Neuronal stem cell (in vitro differentiated cells): ENCODE data around the gene CPLANE2.
"Not testable (repeated sequence)": the region's sequence is repeated elsewhere in the genome, so short reads cannot be mapped to it uniquely, and the experiment has no call there.

ENCODE experiments used
- DNase-seq: peaks from one replicate; pipeline ENCODE4 v3.0.0-alpha.2; 2013; ENCODE audit warnings: low spot score
- H2AFZ ChIP-seq: one replicate; pipeline ENCODE4 v1.6.1; 2013; ENCODE audit warnings: mild to moderate bottlenecking, low read length, inconsistent platforms
- H2AK5ac ChIP-seq: 2 replicates; pipeline ENCODE4 v1.6.1; 2013; ENCODE audit warnings: low read depth, mild to moderate bottlenecking, inconsistent platforms, low read length, moderate library complexity, mixed read lengths
- H2BK120ac ChIP-seq: 2 replicates; pipeline ENCODE4 v1.6.1; 2013; ENCODE audit warnings: low read depth, mild to moderate bottlenecking, inconsistent platforms, low read length, moderate library complexity, mixed read lengths
- H2BK12ac ChIP-seq: one replicate; pipeline ENCODE4 v1.6.1; 2013; ENCODE audit warnings: low read length, inconsistent platforms
- H2BK15ac ChIP-seq: 2 replicates; pipeline ENCODE4 v1.6.1; 2013; ENCODE audit warnings: mild to moderate bottlenecking, low read length, inconsistent platforms, mixed read lengths
- H2BK5ac ChIP-seq: one replicate; pipeline ENCODE4 v1.6.1; 2013; ENCODE audit warnings: inconsistent platforms, mild to moderate bottlenecking, low read length, moderate library complexity
- H3K14ac ChIP-seq: one replicate; pipeline ENCODE4 v1.6.1; 2013; ENCODE audit warnings: low read length, inconsistent platforms
- H3K18ac ChIP-seq: 2 replicates; pipeline ENCODE4 v1.6.1; 2013; ENCODE audit warnings: low read length, inconsistent platforms
- H3K23ac ChIP-seq: 2 replicates; pipeline ENCODE4 v1.6.1; 2013; ENCODE audit warnings: low read depth, mild to moderate bottlenecking, mixed read lengths, low read length, inconsistent platforms; ENCODE audit not compliant: poor library complexity
- H3K27ac ChIP-seq: replicated peaks from 3 replicates; pipeline ENCODE4 v1.5.1; 2013; ENCODE audit warnings: low read length, inconsistent platforms
- H3K27me3 ChIP-seq, 3 experiments: 2 replicates each; pipeline ENCODE4 v1.6.1; 2013; ENCODE audit warnings: low read length in 3 of 3, mild to moderate bottlenecking in 2 of 3, inconsistent platforms in 1 of 3, low read depth in 1 of 3, mixed read lengths in 1 of 3, moderate library complexity in 1 of 3; ENCODE audit not compliant: control insufficient read depth in 3 of 3, insufficient read depth in 3 of 3
- H3K36me3 ChIP-seq, 2 donors: replicated peaks in 1 of 2; 2 replicates each; pipeline ENCODE4 v1.6.1; 2013; ENCODE audit warnings: low read length in 2 of 2; ENCODE audit not compliant: control insufficient read depth in 2 of 2, insufficient read depth in 2 of 2
- H3K4ac ChIP-seq: 2 replicates; pipeline ENCODE4 v1.6.1; 2013; ENCODE audit warnings: inconsistent platforms, mild to moderate bottlenecking, low read length, moderate library complexity
- H3K4me1 ChIP-seq, 2 donors: 1 replicate in 1 of 2; 2 replicates in 1 of 2; pipeline ENCODE4 v1.6.1; 2013; ENCODE audit warnings: low read length in 2 of 2, low read depth in 1 of 2; ENCODE audit not compliant: control insufficient read depth in 2 of 2, insufficient read depth in 1 of 2
- H3K4me2 ChIP-seq: one replicate; pipeline ENCODE4 v1.6.1; 2013; ENCODE audit warnings: mild to moderate bottlenecking, low read length, inconsistent platforms; ENCODE audit not compliant: insufficient read depth, poor library complexity, severe bottlenecking
- H3K4me3 ChIP-seq, 2 donors: 2 replicates each; pipeline ENCODE4 v1.5.1; 2013; ENCODE audit warnings: low read length in 2 of 2, mild to moderate bottlenecking in 2 of 2, inconsistent platforms in 1 of 2, moderate library complexity in 1 of 2
- H3K79me1 ChIP-seq: one replicate; pipeline ENCODE4 v1.6.1; 2013; ENCODE audit warnings: low read depth, mild to moderate bottlenecking, inconsistent platforms, low read length, moderate library complexity
- H3K9ac ChIP-seq: one replicate; pipeline ENCODE4 v1.6.1; 2013; ENCODE audit warnings: mild to moderate bottlenecking, low read depth, low read length, inconsistent platforms; ENCODE audit not compliant: poor library complexity
- H3K9me3 ChIP-seq, 2 donors: replicated peaks in 1 of 2; 2 replicates each; pipeline versions ENCODE3 to v1.6.1; 2013; ENCODE audit warnings: low read length in 2 of 2, mild to moderate bottlenecking in 2 of 2, inconsistent platforms in 1 of 2, low read depth in 1 of 2, mixed read lengths in 1 of 2, moderate library complexity in 1 of 2; ENCODE audit not compliant: control insufficient read depth in 2 of 2, insufficient read depth in 1 of 2
- H4K8ac ChIP-seq: one replicate; pipeline ENCODE4 v1.6.1; 2013; ENCODE audit warnings: low read depth, mild to moderate bottlenecking, inconsistent platforms, low read length, moderate library complexity
- H4K91ac ChIP-seq: one replicate; pipeline ENCODE4 v1.6.1; 2013; ENCODE audit warnings: low read length, low read depth, mild to moderate bottlenecking, inconsistent platforms; ENCODE audit not compliant: poor library complexity
- WGBS, 2 donors: extraction: QIAGEN DNeasy Blood & Tissue Kit; methylation state at CpG; one replicate each; pipeline ENCODE4 v1.1.7; 2013; ENCODE audit warnings: missing lambda C conversion rate in 2 of 2, mixed read lengths in 1 of 2; ENCODE audit not compliant: insufficient read length in 2 of 2, insufficient replicate concordance in 1 of 2; ENCODE audit errors: extremely low coverage in 2 of 2; 5-methylcytosine and 5-hydroxymethylcytosine counted together

CPLANE2 gene

DNA sequence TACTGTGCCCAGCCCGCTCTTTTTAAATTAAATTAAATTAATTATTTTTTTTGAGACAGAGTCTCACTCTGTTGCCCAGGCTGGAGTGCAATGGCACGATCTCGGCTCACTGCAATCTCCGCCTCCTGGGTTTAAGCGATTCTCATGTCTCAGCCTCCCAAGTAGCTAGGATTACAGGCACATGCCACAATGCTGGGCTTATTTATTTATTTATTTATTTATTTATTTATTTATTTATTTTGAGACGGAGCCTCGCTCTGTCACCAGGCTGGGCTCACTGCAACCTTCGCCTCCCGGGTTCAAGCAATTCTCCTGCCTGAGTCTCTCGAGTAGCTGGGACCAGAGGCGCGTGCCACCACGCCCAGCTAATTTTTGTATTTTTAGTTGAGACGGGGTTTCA is 14.3 kb downstream of the CPLANE2 start:
- H2AK5ac ChIP-seq, H2AFZ ChIP-seq, DNase-seq, H2BK5ac ChIP-seq, H2BK12ac ChIP-seq, H2BK15ac ChIP-seq, H3K9ac ChIP-seq, H3K14ac ChIP-seq, H3K36me3 ChIP-seq, H3K4me3 ChIP-seq, H3K18ac ChIP-seq, H2BK120ac ChIP-seq, H3K4ac ChIP-seq, H3K27ac ChIP-seq, H3K4me1 ChIP-seq, H3K4me2 ChIP-seq, H4K8ac ChIP-seq, H3K23ac ChIP-seq, H4K91ac ChIP-seq, H3K79me1 ChIP-seq: not testable (repeated sequence)
- Histone ChIP-seq H3K9me3 (peaks cover 11 to 13% of the 10 kb centered on the region in 2 donors), H3K27me3 (peaks cover 18 to 80% (median 36%) of the 10 kb centered on the region in 3 experiments)
- no CpG with 5 or more reads among the region's 14 CpGs for WGBS, 2 donors

- H3K27me3 ChIP-seq = peaks cover 8 to 76% (median 31%) of the 10 kb centered on the region in 3 experiments
- H3K9me3 ChIP-seq = peaks cover 7% of the 10 kb centered on the region in 2 donors
- H3K4me2 ChIP-seq = no peak overlapping the region
- H3K23ac ChIP-seq = no peak overlapping the region
- H2BK12ac ChIP-seq = no peak overlapping the region
- H4K8ac ChIP-seq = no peak overlapping the region
- H2AK5ac ChIP-seq = no peak overlapping the region
- no peak overlapping the region for H4K91ac ChIP-seq
- no peak overlapping the region for H3K9ac ChIP-seq
- H3K4me1 ChIP-seq = peaks cover 5 to 7% of the 10 kb centered on the region in 2 donors
- 100% methylated on average over 1 of the region's 1 CpG; no CpG with 5 or more reads in 1 of the 2 donors for WGBS, 2 donors
- no peak overlapping the region for H3K14ac ChIP-seq
- no peak overlapping the region for H3K18ac ChIP-seq
- H3K27ac ChIP-seq = no peak overlapping the region
- H2BK15ac ChIP-seq = no peak overlapping the region
- H2BK5ac ChIP-seq = no peak overlapping the region
- no peak overlapping the region for H2AFZ ChIP-seq
- no peak for DNase-seq
- no peak overlapping the region for H3K4me3 ChIP-seq
- peaks cover 2% of the 10 kb centered on the region for H3K79me1 ChIP-seq
- no peaks in the 10 kb centered on the region for H3K36me3 ChIP-seq
- no peak overlapping the region for H2BK120ac ChIP-seq
- no peak overlapping the region for H3K4ac ChIP-seq
These were observed 15.5 kb downstream of the CPLANE2 start for GRCh38 chr1:16221499-16221898.

DNA sequence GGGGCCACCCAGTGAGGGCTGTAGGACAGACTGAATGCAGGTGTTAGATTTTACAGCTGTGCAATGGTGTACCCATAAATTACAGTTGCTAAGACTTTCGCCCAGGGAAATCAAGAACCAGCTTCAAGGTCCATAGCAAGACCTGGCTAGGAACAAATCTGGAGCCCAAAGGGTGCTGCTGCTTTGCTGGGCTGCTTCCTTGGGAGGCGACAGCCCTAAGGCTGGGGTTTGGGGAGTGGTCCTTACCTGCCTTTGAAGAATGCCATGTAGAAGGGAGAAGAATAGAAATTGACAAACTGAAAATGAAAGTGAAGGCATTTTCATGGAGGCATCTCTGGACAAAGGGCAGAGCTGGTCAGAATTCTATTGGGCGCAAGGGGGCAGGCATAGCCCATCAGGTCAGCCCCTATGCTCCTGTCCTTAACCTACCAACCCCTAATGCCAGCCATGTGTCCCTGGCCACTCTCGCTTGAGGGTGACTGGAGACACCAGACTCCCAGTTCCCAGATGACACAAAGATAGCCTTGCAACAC is 16.9 kb downstream of the CPLANE2 start:
- H3K36me3 ChIP-seq = no peaks in the 10 kb centered on the region
- H3K27me3 ChIP-seq = peaks cover 0 to 71% (median 19%) of the 10 kb centered on the region in 3 experiments
- no peak overlapping the region for H2BK15ac ChIP-seq
- no peak overlapping the region for H2AFZ ChIP-seq
- no peak overlapping the region for H4K91ac ChIP-seq
- H3K9me3 ChIP-seq = no peaks in the 10 kb centered on the region
- no peak overlapping the region for H4K8ac ChIP-seq
- H2BK5ac ChIP-seq = no peak overlapping the region
- no peak overlapping the region for H3K4ac ChIP-seq
- H2BK12ac ChIP-seq = no peak overlapping the region
- H3K23ac ChIP-seq = no peak overlapping the region
- H2BK120ac ChIP-seq = no peak overlapping the region
- peaks cover 5 to 11% of the 10 kb centered on the region in 2 donors for H3K4me1 ChIP-seq
- no peak overlapping the region for H3K4me3 ChIP-seq
- no peak overlapping the region for H3K14ac ChIP-seq
- no peak overlapping the region for H3K18ac ChIP-seq
- no peak overlapping the region for H2AK5ac ChIP-seq
- no peaks in the 10 kb centered on the region for H3K79me1 ChIP-seq
- DNase-seq = no peak
- H3K27ac ChIP-seq = no peak overlapping the region
- no CpG with 5 or more reads among the region's 4 CpGs for WGBS, 2 donors
- H3K9ac ChIP-seq = no peak overlapping the region
- H3K4me2 ChIP-seq = no peak overlapping the region

GRCh38 chr1:16218674-16219071 is 18.3 kb downstream of the CPLANE2 start:
- WGBS, 2 donors = no CpG with 5 or more reads among the region's 6 CpGs

More at GRCh38 chr1:16218674-16219071, 18.3 kb downstream of the CPLANE2 start:
- DNase-seq = no peak
- Histone ChIP-seq H2BK120ac (no peak overlapping the region), H3K36me3 (no peaks in the 10 kb centered on the region), H3K9me3 (no peaks in the 10 kb centered on the region), H2AFZ (no peak overlapping the region), H2BK5ac (no peak overlapping the region), H4K8ac (no peak overlapping the region), H3K27ac (no peak overlapping the region), H3K27me3 (peaks cover 0 to 61% (median 13%) of the 10 kb centered on the region in 3 experiments), H3K23ac (no peak overlapping the region), H3K4me1 (peaks cover 5 to 11% of the 10 kb centered on the region in 2 donors), H2BK15ac (no peak overlapping the region), H3K4ac (no peak overlapping the region), H2AK5ac (no peak overlapping the region), H3K4me2 (no peak overlapping the region), H3K18ac (no peak overlapping the region), H4K91ac (no peak overlapping the region), H3K9ac (no peak overlapping the region), H3K79me1 (no peaks in the 10 kb centered on the region), H3K14ac (no peak overlapping the region), H3K4me3 (no peak overlapping the region), H2BK12ac (no peak overlapping the region)
